Spleen (tissue), 11 donors: Measurements from ENCODE around the gene PTCD2. TPM values are rescaled to one million over a fixed set of nuclear protein-coding genes. Genes with fewer than 3 reads are reported as not detected.

Experiments
- DNase-seq: peaks from one replicate; pipeline ENCODE4 v3.0.0-alpha.2; 2020
- H3K27ac ChIP-seq, 8 donors: fragments of 200-600 bp; sonication (generic) in 7 of 8; 1 replicate in 4 of 8; 2 replicates in 4 of 8; pipeline versions ENCODE4 v1.5.0 to v1.8.0; 2016 to 2021; ENCODE audit warnings: inconsistent platforms in 4 of 8, mild to moderate bottlenecking in 4 of 8, moderate library complexity in 1 of 8
- H3K27me3 ChIP-seq, 7 donors: fragments of 200-600 bp; sonication (generic) in 6 of 7; replicated peaks in 1 of 7; 1 replicate in 4 of 7; 2 replicates in 3 of 7; pipeline versions ENCODE4 v1.5.0 to v1.8.0; 2016 to 2021; ENCODE audit warnings: inconsistent platforms in 3 of 7, mild to moderate bottlenecking in 1 of 7
- H3K36me3 ChIP-seq, 6 donors: fragments of 200-600 bp; sonication (generic) in 5 of 6; 1 replicate in 4 of 6; 2 replicates in 2 of 6; pipeline versions ENCODE4 v1.5.0 to v1.8.0; 2016 to 2021; ENCODE audit warnings: inconsistent platforms in 2 of 6
- H3K4me1 ChIP-seq, 6 donors: fragments of 200-600 bp; sonication (generic) in 5 of 6; 1 replicate in 3 of 6; 2 replicates in 3 of 6; pipeline versions ENCODE4 v1.5.0 to v1.8.0; 2016 to 2021; ENCODE audit warnings: inconsistent platforms in 3 of 6
- H3K4me3 ChIP-seq, 8 donors: fragments of 200-600 bp; sonication (generic) in 7 of 8; 1 replicate in 4 of 8; 2 replicates in 4 of 8; pipeline versions ENCODE4 v1.5.0 to v1.8.0; 2016 to 2021; ENCODE audit warnings: inconsistent platforms in 4 of 8, mild to moderate bottlenecking in 4 of 8, moderate library complexity in 2 of 8
- H3K9me3 ChIP-seq, 8 donors: fragments of 200-600 bp; sonication (generic) in 7 of 8; 1 replicate in 4 of 8; 2 replicates in 4 of 8; pipeline versions ENCODE4 v1.5.0 to v1.8.0; 2016 to 2021; ENCODE audit warnings: inconsistent platforms in 4 of 8
- CTCF ChIP-seq, 11 experiments: fragments of 200-600 bp in 7 of 11; fragments of 450-650 bp in 4 of 11; sonication (generic) in 4 of 11; IDR thresholded peaks in 8 of 11; conservative IDR thresholded peaks in 3 of 11; 1 replicate in 7 of 11; 2 replicates in 4 of 11; pipeline versions ENCODE4 v1.4.0 to v1.8.0; 2016 to 2021; ENCODE audit warnings: antibody characterized with exemption in 11 of 11, inconsistent platforms in 4 of 11, mild to moderate bottlenecking in 1 of 11
- POLR2A ChIP-seq, 3 donors: fragments of 450-650 bp; IDR thresholded peaks; one replicate each; pipeline ENCODE4 v1.5.1; 2017; ENCODE audit warnings: antibody characterized with exemption in 3 of 3, mild to moderate bottlenecking in 1 of 3
- POLR2AphosphoS5 ChIP-seq, 3 donors: sonication (generic); formaldehyde crosslinking; IDR thresholded peaks; one replicate each; pipeline ENCODE4 v1.5.1; 2017; ENCODE audit warnings: antibody characterized with exemption in 3 of 3
- WGBS, 5 donors: extraction: QIAGEN DNeasy Blood & Tissue Kit in 3 of 5; methylation state at CpG; one replicate each; pipeline versions ENCODE4 v1.1.5 to v1.1.7; 2013 to 2018; 5-methylcytosine and 5-hydroxymethylcytosine counted together
- intact Hi-C: fragments of 100-400 bp; cut with DNase I; formaldehyde crosslinking; loops from one replicate; pipeline ENCODE4 v1.15.0; 2023; ENCODE audit warnings: low total_unique reads
- polyA plus RNA-seq, 3 donors: library from polyadenylated mRNA; stranded (reverse); fragments of 200-250 nt; gene quantifications; one replicate each; pipeline ENCODE4 v1.2.1, GENCODE V29; 2013
- total RNA-seq, 7 donors: library from RNA; depleted of rRNA in 3 of 7; stranded (reverse); fragments of >200 nt in 3 of 7; fragmentation: NEBNext Ultra II Directional in 4 of 7; extraction: Animal tissue kit (Norgen Biotek cat#: 25700) in 4 of 7; gene quantifications; one replicate each; pipeline versions ENCODE4 v1.1.0 to v1.2.1, GENCODE V29; 2016 to 2021
- donor health status: healthy with polysubstance abuse.
- donor health status: DM: no; HTN: no; CAD: no; lungs with moderate emphysema.
- donor health status: DM: no; HTN: no; CAD: no.
- donor health status: Bipolar disorder and iron deficiency.
- donor health status: healthy.
- donor health status: DM: no; HTN: no; CAD: no.
- donor health status: DM: yes; HTN: yes; CAD: no.

Gene PTCD2
- total and polyA plus RNA-seq, 10 donors = 1.2 to 11.7 (median 7.5) TPM

GRCh38 chr5:72282878-72283277 lies 37.3 kb upstream of the PTCD2 start:
- WGBS, 5 donors = 74 to 94% (median 85%) methylated on average over 2 of the region's 2 CpGs
- intact Hi-C loops = no loop called here

GRCh38 chr5:72283358-72283757 lies 36.8 kb upstream of the PTCD2 start:
- Histone ChIP-seq H3K4me3 (no peak overlapping the region), H3K9me3 (no peaks in the 10 kb centered on the region), H3K27me3 (no peaks in the 10 kb centered on the region), H3K27ac (peak overlapping the region in 6 of 8 donors; percentile 8 to 51 (median 36)), H3K36me3 (peaks cover 0 to 35% (median 1%) of the 10 kb centered on the region in 6 donors), H3K4me1 (peaks cover 0 to 32% (median 10%) of the 10 kb centered on the region in 6 donors)
- DNase-seq = no peak
- intact Hi-C loops = no loop called here
- TF ChIP-seq POLR2AphosphoS5 (IDR thresholded peaks at IDR 0.05) (no peak), POLR2A (IDR thresholded peaks at IDR 0.05) (no peak), CTCF (IDR thresholded peaks at IDR 0.05 in 8 of 11, conservative IDR thresholded peaks at IDR 0.05 in 3 of 11) (no peak)
- WGBS, 5 donors = 61 to 83% (median 74%) methylated on average over 2 of the region's 2 CpGs

More at GRCh38 chr5:72282878-72283277, 37.3 kb upstream of the PTCD2 start:
- TF ChIP-seq CTCF (IDR thresholded peaks at IDR 0.05 in 8 of 11, conservative IDR thresholded peaks at IDR 0.05 in 3 of 11) (no peak), POLR2A (IDR thresholded peaks at IDR 0.05) (no peak), POLR2AphosphoS5 (IDR thresholded peaks at IDR 0.05) (no peak)
- Histone ChIP-seq H3K4me3 (no peak overlapping the region), H3K9me3 (no peaks in the 10 kb centered on the region), H3K27ac (peak overlapping the region in 6 of 8 donors; percentile 8 to 51 (median 36)), H3K4me1 (peaks cover 0 to 32% (median 10%) of the 10 kb centered on the region in 6 donors), H3K36me3 (peaks cover 0 to 35% (median 2%) of the 10 kb centered on the region in 6 donors), H3K27me3 (no peaks in the 10 kb centered on the region)
- no peak for DNase-seq

GRCh38 chr5:72284559-72285423 lies 35.4 kb upstream of the PTCD2 start:
- Histone ChIP-seq H3K27ac (no peak overlapping the region), H3K4me1 (peaks cover 0 to 37% (median 10%) of the 10 kb centered on the region in 6 donors), H3K9me3 (no peaks in the 10 kb centered on the region), H3K36me3 (peaks cover 0 to 46% (median 0%) of the 10 kb centered on the region in 6 donors), H3K4me3 (no peak overlapping the region), H3K27me3 (no peaks in the 10 kb centered on the region)
- 64 to 76% (median 68%) methylated on average over 3 of the region's 3 CpGs for WGBS, 5 donors
- intact Hi-C loops = no loop called here
- DNase-seq = no peak
- TF ChIP-seq CTCF (IDR thresholded peaks at IDR 0.05 in 8 of 11, conservative IDR thresholded peaks at IDR 0.05 in 3 of 11) = no peak
- no peak for TF ChIP-seq POLR2A (IDR thresholded peaks at IDR 0.05)
- no peak for TF ChIP-seq POLR2AphosphoS5 (IDR thresholded peaks at IDR 0.05)

GRCh38 chr5:72285424-72285821 lies 34.8 kb upstream of the PTCD2 start:
- no peak for TF ChIP-seq POLR2A (IDR thresholded peaks at IDR 0.05)
- no peak for TF ChIP-seq POLR2AphosphoS5 (IDR thresholded peaks at IDR 0.05)
- no peak for TF ChIP-seq CTCF (IDR thresholded peaks at IDR 0.05 in 8 of 11, conservative IDR thresholded peaks at IDR 0.05 in 3 of 11)
- peaks cover 0 to 34% (median 9%) of the 10 kb centered on the region in 6 donors for H3K4me1 ChIP-seq
- no peaks in the 10 kb centered on the region for H3K9me3 ChIP-seq
- no peak overlapping the region for H3K4me3 ChIP-seq
- intact Hi-C loops = no loop called here
- H3K27ac ChIP-seq = no peak overlapping the region
- 86 to 90% (median 88%) methylated on average over 3 of the region's 3 CpGs for WGBS, 5 donors
- DNase-seq = no peak
- no peaks in the 10 kb centered on the region for H3K27me3 ChIP-seq
- H3K36me3 ChIP-seq = peaks cover 0 to 52% (median 0%) of the 10 kb centered on the region in 6 donors
